ENCODE data around the gene ANKRD28. TPM values are rescaled to one million over a fixed set of nuclear protein-coding genes. Genes with fewer than 3 reads are reported as not detected.
"Not testable (repeated sequence)": the region's sequence is repeated elsewhere in the genome, so short reads cannot be mapped to it uniquely, and the experiment has no call there.

ANKRD28 gene
- total RNA-seq, 2 donors from 2014 or later, result 18.4 to 35.8 TPM

GRCh38 chr3:15820911-15821310 lies 23.1 kb upstream of the ANKRD28 start:
- TF ChIP-seq CTCF (IDR thresholded peaks at IDR 0.05) (no peak), POLR2AphosphoS5 (IDR thresholded peaks at IDR 0.05) (no peak)
- WGBS, result 61% methylated on average over 2 of the region's 2 CpGs
- Histone ChIP-seq H3K27me3 (replicated peaks; ENCODE audit: insufficient read depth) (no peaks in the 10 kb centered on the region), H3K36me3 (no peaks in the 10 kb centered on the region), H3K4me3 (no peak overlapping the region), H3K9me3 (no peaks in the 10 kb centered on the region), H3K4me1 (replicated peaks) (no peaks in the 10 kb centered on the region), H3K27ac (no peak overlapping the region)
- DNase-seq (ENCODE audit: low spot score), result no peak
- intact Hi-C loops (cut with DNase I), result no loop called here

- Histone ChIP-seq H3K36me3 (no peaks in the 10 kb centered on the region), H3K9me3 (no peaks in the 10 kb centered on the region), H3K27ac (no peak overlapping the region), H3K4me1 (replicated peaks) (no peaks in the 10 kb centered on the region), H3K27me3 (replicated peaks; ENCODE audit: insufficient read depth) (no peaks in the 10 kb centered on the region), H3K4me3 (no peak overlapping the region)
- intact Hi-C loops (cut with DNase I), result loop anchor here (5.0 to 10.0 kb wide), 2 partner anchors 225 to 428 kb away; no protein-coding TSS in a partner anchor
- no peak for DNase-seq (ENCODE audit: low spot score)
- no peak for TF ChIP-seq CTCF (IDR thresholded peaks at IDR 0.05)
- no peak for TF ChIP-seq POLR2A (IDR thresholded peaks at IDR 0.05)
- TF ChIP-seq POLR2AphosphoS5 (IDR thresholded peaks at IDR 0.05), result no peak
Observed at GRCh38 chr3:15819576-15819975, 21.8 kb upstream of the ANKRD28 start.

- DNase-seq (ENCODE audit: low spot score), result no peak
- H3K36me3 ChIP-seq, result no peaks in the 10 kb centered on the region
- intact Hi-C loops (cut with DNase I), result loop anchor here (5.0 to 10.0 kb wide), 2 partner anchors 226 to 428 kb away; no protein-coding TSS in a partner anchor
- H3K9me3 ChIP-seq, result no peaks in the 10 kb centered on the region
- H3K4me3 ChIP-seq, result no peak overlapping the region
- no peak for TF ChIP-seq POLR2A (IDR thresholded peaks at IDR 0.05)
- TF ChIP-seq POLR2AphosphoS5 (IDR thresholded peaks at IDR 0.05), result no peak
- no peak for TF ChIP-seq CTCF (IDR thresholded peaks at IDR 0.05)
- 90% methylated on average over 2 of the region's 2 CpGs for WGBS
- H3K27ac ChIP-seq, result no peak overlapping the region
- H3K27me3 ChIP-seq (replicated peaks; ENCODE audit: insufficient read depth), result no peaks in the 10 kb centered on the region
- H3K4me1 ChIP-seq (replicated peaks), result no peaks in the 10 kb centered on the region
Observed at GRCh38 chr3:15819043-15819442, 21.3 kb upstream of the ANKRD28 start.

- no peak for DNase-seq (ENCODE audit: low spot score)
- H3K27ac ChIP-seq, result no peak overlapping the region
- intact Hi-C loops (cut with DNase I), result loop anchor here (2.0 to 10.0 kb wide), 3 partner anchors 229 to 432 kb away; no protein-coding TSS in a partner anchor
Observed at GRCh38 chr3:15815696-15816095, 17.9 kb upstream of the ANKRD28 start.

GRCh38 chr3:15813079-15813478 lies 15.3 kb upstream of the ANKRD28 start:
- H3K4me3 ChIP-seq; H3K9me3 ChIP-seq; H3K36me3 ChIP-seq; H3K4me1 ChIP-seq (replicated peaks); H3K27ac ChIP-seq; DNase-seq (ENCODE audit: low spot score); H3K27me3 ChIP-seq (replicated peaks; ENCODE audit: insufficient read depth): not testable (repeated sequence)
- intact Hi-C loops (cut with DNase I), result loop anchor here (10.0 kb wide), 1 partner anchor 232 kb away; no protein-coding TSS in a partner anchor
- WGBS, result 93% methylated on average over 5 of the region's 5 CpGs

More at GRCh38 chr3:15815696-15816095, 17.9 kb upstream of the ANKRD28 start:
- H3K4me3 ChIP-seq, result no peak overlapping the region
- no peaks in the 10 kb centered on the region for H3K4me1 ChIP-seq (replicated peaks)
- TF ChIP-seq POLR2AphosphoS5 (IDR thresholded peaks at IDR 0.05) (no peak), POLR2A (IDR thresholded peaks at IDR 0.05) (no peak), CTCF (IDR thresholded peaks at IDR 0.05) (peak in 3 of 4 experiments; percentile 49 to 65 (median 59))
- WGBS, result 24% methylated on average over 4 of the region's 4 CpGs
- H3K27me3 ChIP-seq (replicated peaks; ENCODE audit: insufficient read depth), result no peaks in the 10 kb centered on the region
- H3K9me3 ChIP-seq, result no peaks in the 10 kb centered on the region
- no peaks in the 10 kb centered on the region for H3K36me3 ChIP-seq

All from prostate gland (tissue), 2 donors.